Activated T-helper 1 cell treated with anti-CD3 and anti-CD28 coated beads, Interleukin-12 subunit alpha, Interleukin-12 subunit beta, Interleukin-2, Interleukin-4 antibody, amounts not matched to agents 30 ng/mL and 10 ng/mL and 1 ng/mL, durations not matched to agents 14 hours and 24 hours and 36 hours (primary cell): ENCODE results near the gene ZFYVE9. TPM values are rescaled to one million over a fixed set of nuclear protein-coding genes. Genes with fewer than 3 reads are reported as not detected.
"Not testable (repeated sequence)": the region's sequence is repeated elsewhere in the genome, so short reads cannot be mapped to it uniquely, and the experiment has no call there.

Source experiments
- DNase-seq: peaks from one replicate; pipeline ENCODE4 v3.0.0; 2021; ENCODE audit warnings: low spot score
- H3K27ac Mint-ChIP-seq: one replicate; pipeline ENCODE4 v1.8.0; 2021; ENCODE audit warnings: mild to moderate bottlenecking, mixed read lengths
- H3K27me3 Mint-ChIP-seq: one replicate; pipeline ENCODE4 v1.8.0; 2022; ENCODE audit warnings: mild to moderate bottlenecking, moderate library complexity, mixed read lengths; ENCODE audit not compliant: insufficient read depth
- H3K36me3 Mint-ChIP-seq: one replicate; pipeline ENCODE4 v1.8.0; 2021; ENCODE audit warnings: low read depth, mixed read lengths
- H3K4me1 Mint-ChIP-seq: one replicate; pipeline ENCODE4 v1.8.0; 2021; ENCODE audit warnings: low read depth, mixed read lengths
- H3K4me3 Mint-ChIP-seq: one replicate; pipeline ENCODE4 v1.8.0; 2021; ENCODE audit warnings: mild to moderate bottlenecking, moderate library complexity, mixed read lengths
- H3K9me3 Mint-ChIP-seq: one replicate; pipeline ENCODE4 v1.8.0; 2021; ENCODE audit warnings: mixed read lengths
- intact Hi-C: fragments of 100-400 bp; cut with micrococcal nuclease; formaldehyde crosslinking; loops from one replicate; pipeline ENCODE4 v1.15.1; 2024
- total RNA-seq: library from RNA; stranded (reverse); gene quantifications from 2 replicates; pipeline ENCODE4 v1.2.3, GENCODE V29; 2022

Gene ZFYVE9
- total RNA-seq, 1 donor from 2014 or later, result 4.1 TPM

- Mint-ChIP-seq H3K4me3 (no peak overlapping the region), H3K9me3 (peaks cover 3% of the 10 kb centered on the region), H3K27ac (no peak overlapping the region), H3K27me3 (no peaks in the 10 kb centered on the region), H3K4me1 (no peaks in the 10 kb centered on the region), H3K36me3 (no peaks in the 10 kb centered on the region)
- no peak for DNase-seq
- intact Hi-C loops, result no loop called here
These were observed 41.0 kb downstream of the ZFYVE9 start for GRCh38 chr1:52182874-52183400.

- Mint-ChIP-seq H3K36me3 (no peaks in the 10 kb centered on the region), H3K4me1 (no peaks in the 10 kb centered on the region), H3K27ac (no peak overlapping the region), H3K4me3 (no peak overlapping the region), H3K9me3 (no peaks in the 10 kb centered on the region), H3K27me3 (no peaks in the 10 kb centered on the region)
- no peak for DNase-seq
- intact Hi-C loops, result no loop called here
These were observed 44.6 kb downstream of the ZFYVE9 start for GRCh38 chr1:52186449-52186848.

GRCh38 chr1:52189898-52190480 is 48.1 kb downstream of the ZFYVE9 start:
- Mint-ChIP-seq H3K36me3 (no peaks in the 10 kb centered on the region), H3K4me1 (no peaks in the 10 kb centered on the region), H3K27me3 (no peaks in the 10 kb centered on the region), H3K9me3 (no peaks in the 10 kb centered on the region), H3K4me3 (no peak overlapping the region), H3K27ac (no peak overlapping the region)
- no peak for DNase-seq
- intact Hi-C loops, result no loop called here

GRCh38 chr1:52190500-52191252 is 48.8 kb downstream of the ZFYVE9 start:
- no peaks in the 10 kb centered on the region for H3K9me3 Mint-ChIP-seq
- no peaks in the 10 kb centered on the region for H3K27me3 Mint-ChIP-seq
- H3K4me3 Mint-ChIP-seq, result no peak overlapping the region
- no peaks in the 10 kb centered on the region for H3K36me3 Mint-ChIP-seq
- DNase-seq, result no peak
- H3K4me1 Mint-ChIP-seq, result no peaks in the 10 kb centered on the region
- intact Hi-C loops, result no loop called here
- H3K27ac Mint-ChIP-seq, result no peak overlapping the region

- intact Hi-C loops, result no loop called here
- Mint-ChIP-seq H3K4me1 (no peaks in the 10 kb centered on the region), H3K9me3 (no peaks in the 10 kb centered on the region), H3K4me3 (no peak overlapping the region), H3K27ac (no peak overlapping the region), H3K36me3 (no peaks in the 10 kb centered on the region), H3K27me3 (no peaks in the 10 kb centered on the region)
- no peak for DNase-seq
These were observed 49.6 kb downstream of the ZFYVE9 start for GRCh38 chr1:52191395-52191965.

GRCh38 chr1:52192024-52192423 is 50.1 kb downstream of the ZFYVE9 start:
- intact Hi-C loops, result no loop called here
- no peaks in the 10 kb centered on the region for H3K4me1 Mint-ChIP-seq
- no peaks in the 10 kb centered on the region for H3K36me3 Mint-ChIP-seq
- no peak for DNase-seq
- H3K9me3 Mint-ChIP-seq, result no peaks in the 10 kb centered on the region
- H3K27me3 Mint-ChIP-seq, result no peaks in the 10 kb centered on the region
- H3K27ac Mint-ChIP-seq, result no peak overlapping the region
- no peak overlapping the region for H3K4me3 Mint-ChIP-seq

GRCh38 chr1:52192436-52192835 is 50.5 kb downstream of the ZFYVE9 start:
- H3K36me3 Mint-ChIP-seq, result no peaks in the 10 kb centered on the region
- intact Hi-C loops, result no loop called here

GRCh38 chr1:52193985-52194384 is 52.1 kb downstream of the ZFYVE9 start:
- no peaks in the 10 kb centered on the region for H3K9me3 Mint-ChIP-seq
- H3K4me3 Mint-ChIP-seq, result no peak overlapping the region
- no peaks in the 10 kb centered on the region for H3K27me3 Mint-ChIP-seq
- no peaks in the 10 kb centered on the region for H3K36me3 Mint-ChIP-seq
- intact Hi-C loops, result no loop called here
- DNase-seq, result no peak
- H3K27ac Mint-ChIP-seq, result no peak overlapping the region
- no peaks in the 10 kb centered on the region for H3K4me1 Mint-ChIP-seq

More at GRCh38 chr1:52192436-52192835, 50.5 kb downstream of the ZFYVE9 start:
- Mint-ChIP-seq H3K4me3 (no peak overlapping the region), H3K27me3 (no peaks in the 10 kb centered on the region), H3K27ac (no peak overlapping the region), H3K9me3 (no peaks in the 10 kb centered on the region), H3K4me1 (no peaks in the 10 kb centered on the region)
- DNase-seq, result no peak

- no peaks in the 10 kb centered on the region for H3K4me1 Mint-ChIP-seq
- no peaks in the 10 kb centered on the region for H3K9me3 Mint-ChIP-seq
- no peak overlapping the region for H3K4me3 Mint-ChIP-seq
- H3K36me3 Mint-ChIP-seq, result no peaks in the 10 kb centered on the region
- no peaks in the 10 kb centered on the region for H3K27me3 Mint-ChIP-seq
- H3K27ac Mint-ChIP-seq, result no peak overlapping the region
- intact Hi-C loops, result no loop called here
- no peak for DNase-seq
These were observed 53.3 kb downstream of the ZFYVE9 start for GRCh38 chr1:52195161-52195560.

- no peaks in the 10 kb centered on the region for H3K4me1 Mint-ChIP-seq
- no peak overlapping the region for H3K27ac Mint-ChIP-seq
- no peak for DNase-seq
- no peaks in the 10 kb centered on the region for H3K9me3 Mint-ChIP-seq
- no peaks in the 10 kb centered on the region for H3K36me3 Mint-ChIP-seq
- peaks cover 8% of the 10 kb centered on the region for H3K27me3 Mint-ChIP-seq
- intact Hi-C loops, result no loop called here
- no peak overlapping the region for H3K4me3 Mint-ChIP-seq
These were observed 62.2 kb downstream of the ZFYVE9 start for GRCh38 chr1:52203935-52204625.

GRCh38 chr1:52204696-52205095 is 62.8 kb downstream of the ZFYVE9 start:
- no peak overlapping the region for H3K4me3 Mint-ChIP-seq
- H3K27ac Mint-ChIP-seq, result no peak overlapping the region
- H3K4me1 Mint-ChIP-seq, result no peaks in the 10 kb centered on the region
- H3K9me3 Mint-ChIP-seq, result no peaks in the 10 kb centered on the region
- DNase-seq, result no peak
- peaks cover 8% of the 10 kb centered on the region for H3K27me3 Mint-ChIP-seq
- intact Hi-C loops, result no loop called here
- no peaks in the 10 kb centered on the region for H3K36me3 Mint-ChIP-seq

GRCh38 chr1:52206686-52207085 is 64.8 kb downstream of the ZFYVE9 start:
- H3K9me3 Mint-ChIP-seq, H3K27ac Mint-ChIP-seq, H3K4me3 Mint-ChIP-seq, H3K4me1 Mint-ChIP-seq, H3K27me3 Mint-ChIP-seq, DNase-seq, intact Hi-C loops, H3K36me3 Mint-ChIP-seq: not testable (repeated sequence)

GRCh38 chr1:52209429-52209828 is 67.5 kb downstream of the ZFYVE9 start:
- H3K9me3 Mint-ChIP-seq, result no peaks in the 10 kb centered on the region
- DNase-seq, result no peak
- H3K4me3 Mint-ChIP-seq, result no peak overlapping the region
- no peak overlapping the region for H3K27ac Mint-ChIP-seq
- H3K27me3 Mint-ChIP-seq, result peaks cover 5% of the 10 kb centered on the region
- no peaks in the 10 kb centered on the region for H3K36me3 Mint-ChIP-seq
- no peaks in the 10 kb centered on the region for H3K4me1 Mint-ChIP-seq
- intact Hi-C loops, result no loop called here
